GM18951 (cell line): Measurements from ENCODE around the gene CFAP251.

Source experiments
- POLR2A ChIP-seq: IDR thresholded peaks from 4 replicates; pipeline ENCODE4 v1.6.1; 2011; ENCODE audit warnings: mild to moderate bottlenecking; ENCODE audit not compliant: insufficient read length, insufficient read depth; ENCODE audit errors: extremely low read depth
- in situ Hi-C: fragments of 300-500 bp; cut with MboI; formaldehyde crosslinking; loops from one replicate; pipeline ENCODE4 v1.12.0; 2022; ENCODE audit warnings: low sequenced_read_pairs, mixed read lengths, inconsistent platforms; ENCODE audit not compliant: unreplicated experiment

Gene CFAP251

DNA sequence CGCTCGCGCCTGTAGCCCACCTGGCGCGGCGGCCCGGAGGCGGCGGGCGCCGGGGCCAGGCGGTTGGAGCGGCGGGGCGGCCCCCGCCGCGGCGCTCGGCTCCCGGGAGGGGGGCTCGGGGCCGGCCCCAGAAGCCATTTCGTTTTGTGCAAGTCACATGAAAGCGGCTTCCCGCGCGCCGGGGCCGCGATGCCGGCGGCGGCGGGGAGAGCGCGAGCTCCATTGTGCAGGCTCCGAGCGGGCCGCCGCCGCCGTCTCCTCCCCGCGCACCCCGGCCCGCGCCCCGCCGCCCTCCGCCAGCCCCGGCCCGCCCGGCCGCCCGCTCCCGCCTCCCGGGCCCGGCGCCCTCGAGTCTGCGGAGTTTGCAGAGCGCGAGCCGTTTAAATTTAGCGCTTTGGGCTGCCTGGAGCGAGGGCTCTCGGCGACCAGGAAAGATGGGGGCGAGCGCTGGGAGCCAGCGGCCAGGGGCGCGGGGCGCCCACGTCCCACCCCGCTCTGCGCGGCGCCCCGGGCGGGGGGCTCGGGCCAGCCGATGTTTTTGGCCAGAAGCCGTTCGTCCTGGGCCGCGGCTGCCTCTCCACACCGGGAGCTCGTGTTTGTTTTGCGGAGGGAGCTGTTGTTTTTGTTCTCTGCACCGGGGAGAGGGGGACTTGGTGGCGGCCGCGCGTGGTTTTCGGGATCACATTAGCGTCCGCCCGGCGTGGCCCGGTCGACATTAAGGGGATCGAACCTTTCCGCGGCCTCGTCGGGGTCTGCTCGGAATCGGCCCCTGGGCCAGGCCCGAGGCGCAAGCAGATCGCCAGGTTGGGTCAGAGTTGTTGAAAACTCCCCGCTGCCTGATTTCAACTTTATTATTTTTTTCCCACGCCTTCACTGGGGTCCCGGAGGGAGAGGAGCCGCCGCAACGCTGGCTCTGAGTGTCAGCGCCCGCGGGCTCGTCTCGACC, 104.3 kb downstream of the CFAP251 start:
- no peak for TF ChIP-seq POLR2A
- in situ Hi-C loops = no loop called here

- TF ChIP-seq POLR2A = no peak
- in situ Hi-C loops = no loop called here
These were observed 105.1 kb downstream of the CFAP251 start for GRCh38 chr12:122023339-122024131.

- in situ Hi-C loops = no loop called here
- no peak for TF ChIP-seq POLR2A
These were observed 105.9 kb downstream of the CFAP251 start for GRCh38 chr12:122024132-122024785.

- in situ Hi-C loops = no loop called here
- no peak for TF ChIP-seq POLR2A
These were observed 108.4 kb downstream of the CFAP251 start for GRCh38 chr12:122026706-122027333.

DNA sequence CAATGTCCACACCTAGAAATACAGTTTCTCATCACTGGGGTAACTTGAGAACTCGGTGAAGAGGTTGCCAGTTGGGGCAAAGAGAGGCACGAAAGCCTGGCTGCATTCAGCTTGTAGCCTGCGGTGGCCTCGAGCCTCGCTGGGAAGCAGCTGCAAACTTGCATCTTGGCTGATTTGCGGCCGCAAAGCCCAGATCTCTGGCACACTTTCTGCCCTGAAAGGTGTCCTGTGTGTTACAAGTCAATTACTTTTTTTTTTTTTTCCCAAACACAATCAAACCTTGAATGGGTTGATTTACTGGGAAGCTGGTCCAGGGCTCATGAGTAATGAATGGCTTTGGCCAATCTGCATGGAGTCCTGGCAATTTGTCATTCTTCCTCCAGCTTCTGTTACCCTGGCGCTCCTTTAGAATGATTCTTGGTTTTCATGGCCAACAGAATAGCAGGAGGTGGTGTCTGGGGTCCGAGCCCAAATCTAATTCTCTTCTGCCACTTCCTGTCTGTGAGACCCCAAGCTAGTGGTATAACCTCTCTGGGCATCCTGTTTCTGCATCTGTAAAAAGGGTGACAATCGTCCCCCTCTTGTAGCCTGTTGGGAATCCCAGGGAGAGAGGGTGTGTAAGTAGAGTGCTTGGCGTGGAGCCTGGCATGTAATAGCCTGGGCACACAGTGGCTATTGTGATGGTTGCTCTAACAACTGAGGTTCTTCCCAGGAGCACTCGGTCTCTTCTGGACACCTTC, 109.9 kb downstream of the CFAP251 start:
- no peak for TF ChIP-seq POLR2A
- in situ Hi-C loops = no loop called here

- in situ Hi-C loops = no loop called here
- TF ChIP-seq POLR2A = no peak
These were observed 110.6 kb downstream of the CFAP251 start for GRCh38 chr12:122028905-122029560.

DNA sequence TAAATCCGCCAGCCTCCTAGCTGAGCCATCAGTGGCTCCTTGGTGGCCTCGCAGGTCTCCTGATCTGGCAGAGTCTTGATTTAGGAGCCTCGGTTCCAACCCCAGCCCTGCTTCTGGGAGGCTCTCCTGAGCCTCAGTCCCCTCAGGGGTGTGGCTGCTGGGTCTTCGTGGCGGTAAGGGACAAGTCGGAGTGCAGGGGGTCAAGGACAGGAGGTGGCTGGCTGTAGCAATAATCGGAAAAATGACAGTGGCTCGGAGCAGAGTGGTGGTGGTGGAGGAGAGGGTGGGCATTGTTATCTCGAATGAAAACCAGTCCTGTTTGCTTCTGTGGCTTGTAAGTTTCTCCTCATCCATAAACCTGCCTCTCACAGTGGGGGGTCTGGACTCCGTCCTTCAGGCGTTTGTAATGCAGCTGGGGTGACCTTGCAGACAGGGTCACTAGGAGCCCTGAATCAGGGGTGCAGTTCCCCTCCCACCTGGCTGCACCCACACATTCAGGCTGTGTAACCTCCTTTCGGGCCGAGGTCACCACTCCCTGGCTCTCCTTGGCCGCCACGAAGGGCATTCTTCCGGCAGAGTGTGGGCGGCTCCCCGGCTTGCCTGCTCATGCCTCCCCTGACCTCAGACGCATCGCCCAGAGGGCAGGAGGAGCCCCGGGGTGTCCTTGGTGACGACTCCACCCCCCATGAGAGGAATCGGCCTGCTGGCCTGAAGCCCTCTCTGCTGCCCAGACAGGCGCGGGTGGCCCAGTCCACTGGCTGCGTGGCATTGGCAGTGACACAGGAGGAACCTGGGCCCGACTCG, 111.4 kb downstream of the CFAP251 start:
- in situ Hi-C loops = no loop called here
- no peak for TF ChIP-seq POLR2A

GRCh38 chr12:122030424-122031035, 112.1 kb downstream of the CFAP251 start:
- TF ChIP-seq POLR2A = no peak
- in situ Hi-C loops = no loop called here

DNA sequence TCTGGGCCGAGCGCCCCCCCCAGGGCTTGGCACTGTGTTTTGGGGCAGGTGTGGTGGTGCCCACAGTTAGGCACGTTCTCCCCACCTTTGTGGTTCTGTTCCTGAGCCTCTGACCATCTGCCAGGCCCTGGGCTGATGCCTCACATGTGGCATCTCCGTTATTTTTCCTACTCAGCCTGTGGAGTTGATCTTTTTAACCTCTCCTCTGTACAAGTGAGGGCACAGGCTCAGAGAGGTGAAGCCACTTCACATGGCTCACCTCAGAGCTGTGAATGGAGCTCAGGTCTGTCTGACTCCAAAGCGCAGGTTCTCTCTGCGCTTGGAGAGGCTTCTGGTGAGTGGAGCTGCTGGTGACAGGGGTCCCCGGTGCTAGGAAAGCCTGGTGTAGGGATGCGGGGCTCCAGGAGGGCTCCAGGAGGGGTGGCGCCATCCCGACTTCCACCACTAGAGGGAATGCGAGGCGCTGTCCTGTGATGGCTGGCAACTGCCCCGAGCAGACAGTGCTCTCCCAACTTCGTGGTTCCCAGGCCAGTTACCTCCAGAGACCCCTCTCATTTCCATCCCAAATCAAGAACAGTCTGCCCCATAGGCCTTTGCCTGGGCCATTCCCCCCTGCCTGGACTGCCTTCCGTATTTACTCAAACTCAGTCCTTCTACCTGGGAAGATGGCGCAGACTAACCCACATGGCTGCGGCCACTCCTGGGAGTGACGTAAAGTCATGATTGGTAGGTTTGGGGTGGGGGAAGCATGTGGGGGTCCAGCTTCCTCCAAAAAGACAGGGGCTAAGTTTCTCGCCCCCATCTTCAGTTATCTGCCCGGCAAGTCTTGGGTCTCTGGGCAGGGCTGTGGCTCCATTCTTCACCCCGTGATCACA, 113.2 kb downstream of the CFAP251 start:
- in situ Hi-C loops = no loop called here
- TF ChIP-seq POLR2A = no peak

- no peak for TF ChIP-seq POLR2A
- in situ Hi-C loops = no loop called here
These were observed 114.2 kb downstream of the CFAP251 start for GRCh38 chr12:122032580-122032979.
